ENCODE measurements around the gene RHEBL1.

Gene RHEBL1

GRCh38 chr12:49094160-49094974 lies 24.6 kb upstream of the RHEBL1 start, which contains the start of gene DHH:
Gene DHH, minus strand, starts transcription at chr12:49094801. Its CDS starts 289 bp downstream, at chr12:49094512.
- H3K79me2 ChIP-seq (ENCODE audit: low read length) = no peaks in the 10 kb centered on the region
- H3K27ac ChIP-seq (ENCODE audit: low read length) = no peak within 1 kb of the TSS
- H3K4me1 ChIP-seq (ENCODE audit: low read length) = no peaks in the 10 kb centered on the region
- H3K9me3 ChIP-seq (replicated peaks; ENCODE audit: insufficient read depth, low read length) = no peaks in the 10 kb centered on the region
- H3K9me2 ChIP-seq (replicated peaks; ENCODE audit: insufficient read depth, low read length) = no peaks in the 10 kb centered on the region
- H3K4me3 ChIP-seq (ENCODE audit: low read length) = no peak within 1 kb of the TSS
- DNase-seq = no peak
- peak within 1 kb of the TSS; percentile 10; the same call in 1 of the 2 replicates for H3K4me2 ChIP-seq (ENCODE audit: low read depth, low read length)
- H2AFZ ChIP-seq (ENCODE audit: low read length) = no peak within 1 kb of the TSS
- no peaks in the 10 kb centered on the region for H3K36me3 ChIP-seq (replicated peaks; ENCODE audit: insufficient read depth, low read length)
- no peak within 1 kb of the TSS for H3K9ac ChIP-seq (ENCODE audit: low read length)
- H3K27me3 ChIP-seq (replicated peaks; ENCODE audit: insufficient read depth, low read length) = peaks cover 60% of the 10 kb centered on the region
- no peaks in the 10 kb centered on the region for H4K20me1 ChIP-seq (ENCODE audit: insufficient read depth, low read length)
- TF ChIP-seq EZH2phosphoT487 (IDR thresholded peaks at IDR 0.05; ENCODE audit: low read length) (no peak), EZH2 (optimal IDR thresholded peaks at IDR 0.05; ENCODE audit: low read depth, low read length) (no peak)
- TF ChIP-seq, protein P1, sequence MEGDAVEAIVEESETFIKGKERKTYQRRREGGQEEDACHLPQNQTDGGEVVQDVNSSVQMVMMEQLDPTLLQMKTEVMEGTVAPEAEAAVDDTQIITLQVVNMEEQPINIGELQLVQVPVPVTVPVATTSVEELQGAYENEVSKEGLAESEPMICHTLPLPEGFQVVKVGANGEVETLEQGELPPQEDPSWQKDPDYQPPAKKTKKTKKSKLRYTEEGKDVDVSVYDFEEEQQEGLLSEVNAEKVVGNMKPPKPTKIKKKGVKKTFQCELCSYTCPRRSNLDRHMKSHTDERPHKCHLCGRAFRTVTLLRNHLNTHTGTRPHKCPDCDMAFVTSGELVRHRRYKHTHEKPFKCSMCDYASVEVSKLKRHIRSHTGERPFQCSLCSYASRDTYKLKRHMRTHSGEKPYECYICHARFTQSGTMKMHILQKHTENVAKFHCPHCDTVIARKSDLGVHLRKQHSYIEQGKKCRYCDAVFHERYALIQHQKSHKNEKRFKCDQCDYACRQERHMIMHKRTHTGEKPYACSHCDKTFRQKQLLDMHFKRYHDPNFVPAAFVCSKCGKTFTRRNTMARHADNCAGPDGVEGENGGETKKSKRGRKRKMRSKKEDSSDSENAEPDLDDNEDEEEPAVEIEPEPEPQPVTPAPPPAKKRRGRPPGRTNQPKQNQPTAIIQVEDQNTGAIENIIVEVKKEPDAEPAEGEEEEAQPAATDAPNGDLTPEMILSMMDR (IDR thresholded peaks at IDR 0.05; ENCODE audit: low read length) = no peak
- H3F3A ChIP-seq (ENCODE audit: insufficient read depth, low read length) = no peaks in the 10 kb centered on the region

- Histone ChIP-seq H3K9me3 (replicated peaks; ENCODE audit: insufficient read depth, low read length) (no peaks in the 10 kb centered on the region), H3K27me3 (replicated peaks; ENCODE audit: insufficient read depth, low read length) (peaks cover 66% of the 10 kb centered on the region), H3K27ac (ENCODE audit: low read length) (no peak overlapping the region), H3K4me3 (ENCODE audit: low read length) (no peak overlapping the region), H3K36me3 (replicated peaks; ENCODE audit: insufficient read depth, low read length) (no peaks in the 10 kb centered on the region), H3K9ac (ENCODE audit: low read length) (no peak overlapping the region), H3K79me2 (ENCODE audit: low read length) (no peaks in the 10 kb centered on the region), H3K9me2 (replicated peaks; ENCODE audit: insufficient read depth, low read length) (no peaks in the 10 kb centered on the region), H4K20me1 (ENCODE audit: insufficient read depth, low read length) (no peaks in the 10 kb centered on the region), H3F3A (ENCODE audit: insufficient read depth, low read length) (no peaks in the 10 kb centered on the region), H3K4me2 (ENCODE audit: low read depth, low read length) (no peak overlapping the region), H2AFZ (ENCODE audit: low read length) (no peak overlapping the region), H3K4me1 (ENCODE audit: low read length) (no peaks in the 10 kb centered on the region)
- no peak for TF ChIP-seq EZH2 (optimal IDR thresholded peaks at IDR 0.05; ENCODE audit: low read depth, low read length)
- no peak for DNase-seq
Observed at GRCh38 chr12:49093792-49094159, 24.0 kb upstream of the RHEBL1 start.

DNA sequence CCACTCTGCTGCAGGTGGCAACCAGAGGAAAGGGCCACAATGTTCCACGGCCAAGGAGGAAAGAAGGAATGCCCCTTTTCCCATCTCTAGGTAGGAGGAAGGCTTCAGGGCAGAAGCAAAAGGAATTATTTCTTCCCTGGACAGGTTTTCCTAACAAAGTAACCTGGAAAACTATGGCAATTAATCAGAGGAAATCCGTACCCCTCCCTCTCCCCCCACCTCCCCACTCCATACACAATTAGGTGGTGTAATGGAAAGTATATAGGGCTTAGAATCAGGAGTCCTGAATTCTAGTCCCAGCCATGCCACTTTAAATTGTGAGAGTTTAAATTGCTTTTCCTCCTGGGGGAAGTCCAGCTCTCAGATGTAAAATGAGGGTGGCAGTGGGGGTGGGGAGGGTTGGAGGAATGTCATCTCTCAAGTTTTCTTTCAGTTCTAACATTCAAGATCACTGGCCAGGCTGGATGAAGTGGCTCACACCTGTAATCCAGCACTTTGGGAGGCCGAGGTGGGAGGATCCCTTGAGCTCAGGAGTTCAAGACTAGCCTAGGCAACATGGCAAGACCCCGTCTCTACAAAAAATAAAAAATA lies 23.1 kb upstream of the RHEBL1 start:
- no peaks in the 10 kb centered on the region for H3K79me2 ChIP-seq (ENCODE audit: low read length)
- H3K4me3 ChIP-seq (ENCODE audit: low read length) = no peak overlapping the region
- H3K4me2 ChIP-seq (ENCODE audit: low read depth, low read length) = no peak overlapping the region; the same call in 1 of the 2 replicates
- H3K27ac ChIP-seq (ENCODE audit: low read length) = no peak overlapping the region
- H3K4me1 ChIP-seq (ENCODE audit: low read length) = peaks cover 2% of the 10 kb centered on the region
- H3K9me3 ChIP-seq (replicated peaks; ENCODE audit: insufficient read depth, low read length) = no peaks in the 10 kb centered on the region
- H3K36me3 ChIP-seq (replicated peaks; ENCODE audit: insufficient read depth, low read length) = no peaks in the 10 kb centered on the region
- H3K9ac ChIP-seq (ENCODE audit: low read length) = no peak overlapping the region
- no peak for DNase-seq
- peaks cover 70% of the 10 kb centered on the region for H3K27me3 ChIP-seq (replicated peaks; ENCODE audit: insufficient read depth, low read length)
- H3K9me2 ChIP-seq (replicated peaks; ENCODE audit: insufficient read depth, low read length) = no peaks in the 10 kb centered on the region
- no peaks in the 10 kb centered on the region for H4K20me1 ChIP-seq (ENCODE audit: insufficient read depth, low read length)
- no peak for TF ChIP-seq EZH2 (optimal IDR thresholded peaks at IDR 0.05; ENCODE audit: low read depth, low read length)
- TF ChIP-seq, protein P1 (IDR thresholded peaks at IDR 0.05; ENCODE audit: low read length) = no peak
- no peak for TF ChIP-seq EZH2phosphoT487 (IDR thresholded peaks at IDR 0.05; ENCODE audit: low read length)
- H2AFZ ChIP-seq (ENCODE audit: low read length) = no peak overlapping the region
- H3F3A ChIP-seq (ENCODE audit: insufficient read depth, low read length) = no peaks in the 10 kb centered on the region
